ENCODE measurements around the gene CTTN.

The CTTN gene

GRCh38 chr11:70477176-70477575, 78.8 kb downstream of the CTTN start:
- DNase-seq (ENCODE audit: low spot score), result no peak

- DNase-seq (ENCODE audit: low spot score), result no peak
Measured at GRCh38 chr11:70477609-70478008, 79.3 kb downstream of the CTTN start.

GRCh38 chr11:70478166-70478890, 80.0 kb downstream of the CTTN start:
- no peak for DNase-seq (ENCODE audit: low spot score)

GRCh38 chr11:70480711-70481110, 82.4 kb downstream of the CTTN start:
- DNase-seq (ENCODE audit: low spot score), result no peak

GRCh38 chr11:70481625-70482528, 83.5 kb downstream of the CTTN start:
- DNase-seq (ENCODE audit: low spot score), result no peak

GRCh38 chr11:70482529-70482917, 84.2 kb downstream of the CTTN start:
- DNase-seq (ENCODE audit: low spot score), result no peak

GRCh38 chr11:70483077-70483861, 84.9 kb downstream of the CTTN start:
- no peak for DNase-seq (ENCODE audit: low spot score)

- DNase-seq (ENCODE audit: low spot score), result no peak
Measured at GRCh38 chr11:70483917-70484316, 85.6 kb downstream of the CTTN start.

- DNase-seq (ENCODE audit: low spot score), result no peak
Measured at GRCh38 chr11:70485326-70486025, 87.1 kb downstream of the CTTN start.

GRCh38 chr11:70486026-70486415, 87.7 kb downstream of the CTTN start:
- no peak for DNase-seq (ENCODE audit: low spot score)
